Ishikawa (cell line): ENCODE measurements around the gene SUCLG2.

Experiments used
- CEBPB ChIP-seq: IDR thresholded peaks from 2 replicates; pipeline ENCODE4 v1.6.1; 2012
- CREB1 ChIP-seq: IDR thresholded peaks from 2 replicates; pipeline ENCODE4 v1.6.1; 2012; ENCODE audit warnings: low read depth
- EGR1 ChIP-seq: IDR thresholded peaks from 2 replicates; pipeline ENCODE4 v1.6.1; 2012
- EP300 ChIP-seq: IDR thresholded peaks from 2 replicates; pipeline ENCODE4 v1.6.1; 2012; ENCODE audit warnings: borderline replicate concordance
- MAX ChIP-seq: IDR thresholded peaks from 2 replicates; pipeline ENCODE4 v1.6.1; 2012
- NFIC ChIP-seq: IDR thresholded peaks from 2 replicates; pipeline ENCODE4 v1.6.1; 2012
- RAD21 ChIP-seq: IDR thresholded peaks from 2 replicates; pipeline ENCODE4 v1.6.1; 2012; ENCODE audit warnings: low read depth
- REST ChIP-seq: IDR thresholded peaks from 2 replicates; pipeline ENCODE4 v1.6.1; 2012; ENCODE audit warnings: low read depth, mild to moderate bottlenecking
- TAF1 ChIP-seq: IDR thresholded peaks from 2 replicates; pipeline ENCODE4 v1.6.1; 2012; ENCODE audit warnings: low read depth, mild to moderate bottlenecking
- TCF12 ChIP-seq: IDR thresholded peaks from 2 replicates; pipeline ENCODE4 v1.6.1; 2012; ENCODE audit warnings: low read depth
- TEAD4 ChIP-seq: IDR thresholded peaks from 2 replicates; pipeline ENCODE4 v1.6.1; 2012
- USF1 ChIP-seq: IDR thresholded peaks from 2 replicates; pipeline ENCODE4 v1.6.1; 2012
- YY1 ChIP-seq: IDR thresholded peaks from 2 replicates; pipeline ENCODE4 v1.6.1; 2012; ENCODE audit warnings: low read depth
- ZBTB7A ChIP-seq: IDR thresholded peaks from 2 replicates; pipeline ENCODE4 v1.6.1; 2012; ENCODE audit warnings: low read depth

- TF ChIP-seq EP300 (no peak), NFIC (no peak), YY1 (no peak), TCF12 (no peak), EGR1 (no peak), TAF1 (no peak), REST (no peak), ZBTB7A (no peak), RAD21 (no peak), MAX (no peak), CREB1 (no peak), USF1 (no peak), TEAD4 (no peak), CEBPB (no peak)
Observed at GRCh38 chr3:67602816-67603215, 51.6 kb downstream of the SUCLG2 start.
